ENCODE results near the gene CHAT.

Gene CHAT

GRCh38 chr10:49612513-49613164, 1.2 kb upstream of the CHAT start:
- no peak for DNase-seq

GRCh38 chr10:49613165-49613881, 514 bp upstream of the CHAT start:
- DNase-seq, result no peak

- no peak for DNase-seq
These were observed 683 bp downstream of the CHAT start for GRCh38 chr10:49614242-49615198.

- DNase-seq, result no peak
These were observed 1.4 kb downstream of the CHAT start for GRCh38 chr10:49615213-49615612.

- DNase-seq, result no peak
These were observed 1.9 kb downstream of the CHAT start for GRCh38 chr10:49615721-49616120.

- DNase-seq, result no peak
These were observed 2.7 kb downstream of the CHAT start for GRCh38 chr10:49616421-49617101.

GRCh38 chr10:49617121-49618020, 3.5 kb downstream of the CHAT start:
- DNase-seq, result no peak

GRCh38 chr10:49618821-49619220, 5.0 kb downstream of the CHAT start:
- no peak for DNase-seq

- no peak for DNase-seq
These were observed 5.8 kb downstream of the CHAT start for GRCh38 chr10:49619613-49620012.

- DNase-seq, result no peak
These were observed 6.5 kb downstream of the CHAT start for GRCh38 chr10:49620286-49620810.

- DNase-seq, result no peak
These were observed 7.1 kb downstream of the CHAT start for GRCh38 chr10:49620841-49621378.

- no peak for DNase-seq
These were observed 7.7 kb downstream of the CHAT start for GRCh38 chr10:49621561-49621960.

- no peak for DNase-seq
These were observed 8.9 kb downstream of the CHAT start for GRCh38 chr10:49622426-49623425.

- no peak for DNase-seq
These were observed 10.8 kb downstream of the CHAT start for GRCh38 chr10:49624629-49625028.

GRCh38 chr10:49625411-49625810, 11.6 kb downstream of the CHAT start:
- no peak for DNase-seq

GRCh38 chr10:49627038-49627437, 13.2 kb downstream of the CHAT start:
- DNase-seq, result no peak

GRCh38 chr10:49627644-49628247, 13.9 kb downstream of the CHAT start:
- DNase-seq, result no peak

GRCh38 chr10:49628599-49628998, 14.8 kb downstream of the CHAT start:
- DNase-seq, result no peak

- DNase-seq, result no peak
These were observed 15.6 kb downstream of the CHAT start for GRCh38 chr10:49629431-49629881.
